Activated T-helper 1 cell treated with anti-CD3 and anti-CD28 coated beads, Interleukin-12 subunit alpha, Interleukin-12 subunit beta, Interleukin-2, Interleukin-4 antibody, amounts not matched to agents 30 ng/mL and 10 ng/mL and 1 ng/mL, durations not matched to agents 14 hours and 24 hours and 36 hours (primary cell): ENCODE measurements around the gene HNF4A. TPM values are rescaled to one million over a fixed set of nuclear protein-coding genes. Genes with fewer than 3 reads are reported as not detected.
"Not testable (repeated sequence)": the region's sequence is repeated elsewhere in the genome, so short reads cannot be mapped to it uniquely, and the experiment has no call there.

Source experiments
- DNase-seq: peaks from one replicate; pipeline ENCODE4 v3.0.0; 2021; ENCODE audit warnings: low spot score
- H3K27ac Mint-ChIP-seq: one replicate; pipeline ENCODE4 v1.8.0; 2021; ENCODE audit warnings: mild to moderate bottlenecking, mixed read lengths
- H3K27me3 Mint-ChIP-seq: one replicate; pipeline ENCODE4 v1.8.0; 2022; ENCODE audit warnings: mild to moderate bottlenecking, moderate library complexity, mixed read lengths; ENCODE audit not compliant: insufficient read depth
- H3K36me3 Mint-ChIP-seq: one replicate; pipeline ENCODE4 v1.8.0; 2021; ENCODE audit warnings: low read depth, mixed read lengths
- H3K4me1 Mint-ChIP-seq: one replicate; pipeline ENCODE4 v1.8.0; 2021; ENCODE audit warnings: low read depth, mixed read lengths
- H3K4me3 Mint-ChIP-seq: one replicate; pipeline ENCODE4 v1.8.0; 2021; ENCODE audit warnings: mild to moderate bottlenecking, moderate library complexity, mixed read lengths
- H3K9me3 Mint-ChIP-seq: one replicate; pipeline ENCODE4 v1.8.0; 2021; ENCODE audit warnings: mixed read lengths
- intact Hi-C: fragments of 100-400 bp; cut with micrococcal nuclease; formaldehyde crosslinking; loops from one replicate; pipeline ENCODE4 v1.15.1; 2024
- total RNA-seq: library from RNA; stranded (reverse); gene quantifications from 2 replicates; pipeline ENCODE4 v1.2.3, GENCODE V29; 2022

Gene HNF4A
- total RNA-seq, 1 donor from 2014 or later: not detected

GRCh38 chr20:44334306-44334705, 21.2 kb upstream of the HNF4A start:
- Mint-ChIP-seq H3K4me1 (no peaks in the 10 kb centered on the region), H3K27ac (no peak overlapping the region), H3K27me3 (no peaks in the 10 kb centered on the region), H3K36me3 (no peaks in the 10 kb centered on the region), H3K4me3 (no peak overlapping the region), H3K9me3 (no peaks in the 10 kb centered on the region)
- no peak for DNase-seq
- intact Hi-C loops: no loop called here

GRCh38 chr20:44334709-44335108, 20.8 kb upstream of the HNF4A start:
- no peaks in the 10 kb centered on the region for H3K9me3 Mint-ChIP-seq
- no peak overlapping the region for H3K4me3 Mint-ChIP-seq
- no peak for DNase-seq
- no peaks in the 10 kb centered on the region for H3K27me3 Mint-ChIP-seq
- no peak overlapping the region for H3K27ac Mint-ChIP-seq
- no peaks in the 10 kb centered on the region for H3K36me3 Mint-ChIP-seq
- intact Hi-C loops: no loop called here
- no peaks in the 10 kb centered on the region for H3K4me1 Mint-ChIP-seq

DNA sequence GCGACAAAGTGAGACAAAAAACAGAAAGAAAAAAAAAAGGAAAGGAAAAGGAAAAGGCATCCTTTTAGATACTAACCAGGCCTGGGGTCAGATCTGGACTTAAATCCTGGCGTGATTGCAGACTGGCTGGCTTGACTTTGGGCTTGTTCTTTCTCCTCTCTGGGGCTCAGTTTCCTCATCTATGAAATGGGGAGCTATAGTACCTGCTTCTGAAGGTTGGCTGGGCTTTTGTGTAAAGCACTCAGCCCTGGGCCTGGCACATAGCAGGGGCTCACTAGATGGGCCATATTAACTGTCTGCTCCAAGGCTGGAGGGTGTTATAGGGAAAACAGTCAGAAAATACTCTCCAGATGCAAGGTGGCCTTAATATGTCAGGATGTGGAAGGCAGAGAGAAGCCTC, 19.8 kb upstream of the HNF4A start:
- H3K36me3 Mint-ChIP-seq: no peaks in the 10 kb centered on the region
- intact Hi-C loops: no loop called here
- H3K4me1 Mint-ChIP-seq: no peaks in the 10 kb centered on the region
- DNase-seq: no peak
- no peaks in the 10 kb centered on the region for H3K9me3 Mint-ChIP-seq
- no peaks in the 10 kb centered on the region for H3K27me3 Mint-ChIP-seq
- H3K27ac Mint-ChIP-seq: no peak overlapping the region
- H3K4me3 Mint-ChIP-seq: no peak overlapping the region

DNA sequence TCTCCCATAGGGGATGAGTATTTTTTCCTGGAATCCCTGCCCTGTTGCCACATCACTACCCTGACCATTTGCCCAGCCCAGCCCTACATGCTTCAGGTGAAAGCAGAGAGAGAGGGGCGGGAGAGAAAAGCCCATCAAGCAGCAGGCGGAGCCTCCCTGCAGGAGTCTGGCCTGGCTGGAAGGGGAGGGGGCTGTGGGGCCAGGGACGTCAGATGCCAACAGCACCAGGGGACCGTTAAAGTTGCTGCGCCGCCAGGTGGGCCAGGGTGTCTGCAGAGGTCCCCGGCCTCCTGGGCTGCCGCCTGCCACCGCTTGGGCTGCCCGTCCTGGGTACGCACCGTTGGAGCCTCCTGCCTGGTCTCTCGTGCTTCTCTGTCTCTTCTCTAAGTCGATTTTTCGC, 19.4 kb upstream of the HNF4A start:
- H3K27ac Mint-ChIP-seq: no peak overlapping the region
- no peaks in the 10 kb centered on the region for H3K4me1 Mint-ChIP-seq
- intact Hi-C loops: no loop called here
- H3K4me3 Mint-ChIP-seq: no peak overlapping the region
- H3K36me3 Mint-ChIP-seq: no peaks in the 10 kb centered on the region
- H3K9me3 Mint-ChIP-seq: no peaks in the 10 kb centered on the region
- no peak for DNase-seq
- no peaks in the 10 kb centered on the region for H3K27me3 Mint-ChIP-seq

DNA sequence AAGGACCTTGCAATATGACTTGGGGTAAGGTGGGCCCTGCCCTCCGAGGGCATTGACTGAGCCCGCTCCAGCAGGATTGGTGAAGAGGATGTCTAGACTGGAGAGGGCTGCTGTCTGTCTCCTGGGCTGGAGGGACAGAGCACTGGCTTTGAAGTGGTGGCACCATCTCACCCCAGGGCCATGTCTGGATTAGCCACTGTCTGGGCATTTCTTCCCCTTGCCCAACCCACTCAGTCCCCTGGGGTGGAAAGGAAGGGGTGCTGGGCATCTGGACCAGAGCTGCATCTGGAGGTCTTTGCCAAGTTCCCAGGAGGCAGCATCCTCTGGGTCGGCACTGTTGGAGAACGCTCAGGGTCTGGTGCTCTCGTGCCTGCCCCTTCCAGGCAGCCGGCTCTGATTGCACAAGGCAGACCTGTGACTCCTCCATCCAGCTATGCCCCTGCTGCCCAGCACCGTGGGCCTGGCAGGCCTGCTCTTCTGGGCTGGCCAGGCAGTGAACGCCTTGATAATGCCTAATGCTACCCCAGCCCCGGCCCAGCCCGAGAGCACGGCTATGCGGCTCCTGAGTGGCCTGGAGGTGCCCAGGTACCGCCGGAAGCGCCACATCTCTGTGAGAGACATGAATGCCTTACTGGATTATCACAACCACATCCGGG, 18.6 kb upstream of the HNF4A start, which contains the start of gene R3HDML:
TSS of gene R3HDML (plus strand) at position 319 of the 656 bp plus-strand sequence. CDS start at position 434, 115 bp downstream.
- DNase-seq: no peak
- Mint-ChIP-seq H3K4me3 (no peak within 1 kb of the TSS), H3K4me1 (no peaks in the 10 kb centered on the region), H3K9me3 (no peaks in the 10 kb centered on the region), H3K27me3 (no peaks in the 10 kb centered on the region), H3K36me3 (no peaks in the 10 kb centered on the region), H3K27ac (no peak within 1 kb of the TSS)
- intact Hi-C loops: no loop called here

DNA sequence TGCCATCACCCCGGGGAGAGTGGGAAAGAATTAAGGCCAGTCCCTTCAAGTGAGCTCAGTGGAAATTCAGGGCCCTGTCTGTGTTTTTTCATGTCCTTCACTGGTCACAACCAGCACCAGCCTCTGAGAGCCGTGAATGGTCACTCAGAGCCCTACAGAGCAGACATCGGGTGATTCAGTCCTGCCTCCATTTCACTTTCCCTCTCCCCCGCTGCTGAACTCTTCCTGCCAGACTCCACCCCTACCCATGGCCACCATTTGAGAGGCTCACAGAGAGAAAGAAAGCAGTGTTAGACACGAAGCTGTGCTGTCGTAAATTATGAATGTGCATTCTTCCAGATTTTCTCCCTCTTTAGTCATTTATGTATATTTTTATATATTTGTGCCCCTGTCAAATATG, 13.3 kb upstream of the HNF4A start:
- peaks cover 2% of the 10 kb centered on the region for H3K27me3 Mint-ChIP-seq
- no peaks in the 10 kb centered on the region for H3K9me3 Mint-ChIP-seq
- no peak for DNase-seq
- H3K4me3 Mint-ChIP-seq: no peak overlapping the region
- H3K4me1 Mint-ChIP-seq: no peaks in the 10 kb centered on the region
- H3K36me3 Mint-ChIP-seq: no peaks in the 10 kb centered on the region
- no peak overlapping the region for H3K27ac Mint-ChIP-seq
- intact Hi-C loops: no loop called here

GRCh38 chr20:44343162-44343675, 12.3 kb upstream of the HNF4A start:
- intact Hi-C loops: no loop called here
- H3K9me3 Mint-ChIP-seq: no peaks in the 10 kb centered on the region
- peaks cover 2% of the 10 kb centered on the region for H3K27me3 Mint-ChIP-seq
- no peak for DNase-seq
- H3K4me3 Mint-ChIP-seq: no peak overlapping the region
- no peaks in the 10 kb centered on the region for H3K36me3 Mint-ChIP-seq
- H3K4me1 Mint-ChIP-seq: no peaks in the 10 kb centered on the region
- no peak overlapping the region for H3K27ac Mint-ChIP-seq

DNA sequence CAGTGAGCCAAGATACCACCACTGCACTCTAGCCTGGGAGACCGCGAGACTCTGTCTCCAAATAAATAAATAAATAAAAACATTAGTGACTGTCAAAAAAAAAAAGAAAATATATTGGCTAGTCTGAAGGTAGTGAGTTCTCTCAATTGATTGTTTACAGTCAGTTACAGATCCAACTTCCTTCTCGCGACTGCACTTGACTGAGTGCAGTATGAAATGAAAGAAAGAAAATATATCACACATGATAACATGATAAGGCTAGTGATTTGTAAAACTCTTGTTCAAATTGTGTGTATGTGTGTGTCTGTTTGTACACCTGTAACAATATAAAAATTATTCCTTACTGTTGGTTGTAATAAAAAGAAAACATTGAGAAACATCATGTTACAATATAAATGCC, 10.8 kb upstream of the HNF4A start:
- H3K4me3 Mint-ChIP-seq: no peak overlapping the region
- no peaks in the 10 kb centered on the region for H3K9me3 Mint-ChIP-seq
- H3K36me3 Mint-ChIP-seq: no peaks in the 10 kb centered on the region
- H3K4me1 Mint-ChIP-seq: no peaks in the 10 kb centered on the region
- intact Hi-C loops: no loop called here
- H3K27me3 Mint-ChIP-seq: peaks cover 2% of the 10 kb centered on the region
- H3K27ac Mint-ChIP-seq: no peak overlapping the region
- no peak for DNase-seq

- intact Hi-C loops: no loop called here
- H3K36me3 Mint-ChIP-seq: no peaks in the 10 kb centered on the region
- H3K4me1 Mint-ChIP-seq: no peaks in the 10 kb centered on the region
- H3K9me3 Mint-ChIP-seq: no peaks in the 10 kb centered on the region
- H3K27ac Mint-ChIP-seq: no peak overlapping the region
- DNase-seq: no peak
- peaks cover 5% of the 10 kb centered on the region for H3K27me3 Mint-ChIP-seq
- H3K4me3 Mint-ChIP-seq: no peak overlapping the region
These were observed 10.4 kb upstream of the HNF4A start for GRCh38 chr20:44345147-44345546.

- DNase-seq, H3K27ac Mint-ChIP-seq, intact Hi-C loops, H3K9me3 Mint-ChIP-seq, H3K27me3 Mint-ChIP-seq, H3K36me3 Mint-ChIP-seq, H3K4me1 Mint-ChIP-seq, H3K4me3 Mint-ChIP-seq: not testable (repeated sequence)
These were observed 9.6 kb upstream of the HNF4A start for GRCh38 chr20:44345941-44346340.

- H3K4me3 Mint-ChIP-seq: no peak overlapping the region
- intact Hi-C loops: no loop called here
These were observed 7.3 kb upstream of the HNF4A start for GRCh38 chr20:44348168-44348659.

DNA sequence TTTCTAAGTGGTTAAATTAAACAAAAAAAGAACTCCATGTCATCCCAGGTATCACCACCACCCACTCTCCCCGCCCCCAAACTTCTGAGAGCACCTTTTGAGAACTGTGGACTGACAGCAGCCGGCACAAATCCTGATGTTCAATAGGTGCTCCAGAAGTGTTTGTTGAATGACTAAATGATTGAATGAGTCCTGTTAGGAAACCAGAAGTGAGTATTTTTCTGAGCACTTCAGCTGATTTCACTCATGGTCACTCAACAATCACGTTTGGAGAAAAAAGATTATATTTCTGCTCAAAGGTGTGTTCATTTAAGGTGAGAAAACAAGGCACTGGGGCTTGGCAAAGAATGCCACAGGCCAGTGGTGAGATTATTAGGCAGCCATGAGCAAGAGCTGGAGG, 6.2 kb upstream of the HNF4A start:
- intact Hi-C loops: no loop called here
- H3K4me1 Mint-ChIP-seq: no peaks in the 10 kb centered on the region

More at GRCh38 chr20:44348168-44348659, 7.3 kb upstream of the HNF4A start:
- Mint-ChIP-seq H3K36me3 (no peaks in the 10 kb centered on the region), H3K9me3 (no peaks in the 10 kb centered on the region), H3K27me3 (peaks cover 7% of the 10 kb centered on the region), H3K4me1 (no peaks in the 10 kb centered on the region), H3K27ac (no peak overlapping the region)
- no peak for DNase-seq

DNA sequence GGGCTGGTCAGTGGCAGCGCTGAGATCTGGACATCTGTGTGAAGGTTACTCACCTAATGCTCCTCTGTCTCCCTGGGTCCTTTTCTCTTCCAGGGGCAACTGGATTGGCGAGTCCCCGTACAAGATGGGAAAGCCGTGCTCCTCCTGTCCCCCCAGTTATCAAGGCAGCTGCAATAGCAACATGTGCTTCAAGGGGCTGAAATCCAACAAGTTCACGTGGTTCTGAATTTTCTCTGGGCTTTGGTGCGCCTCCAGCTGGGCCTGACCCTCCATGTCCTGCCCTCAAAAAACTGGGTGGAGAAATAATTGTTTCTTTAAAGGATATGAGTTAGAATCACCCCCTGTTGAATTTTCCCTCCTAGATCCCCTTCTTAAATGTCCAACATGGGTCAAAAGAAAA, 4.9 kb upstream of the HNF4A start:
- intact Hi-C loops: no loop called here
- Mint-ChIP-seq H3K27ac (no peak overlapping the region), H3K36me3 (no peaks in the 10 kb centered on the region), H3K27me3 (peaks cover 7% of the 10 kb centered on the region), H3K4me1 (no peaks in the 10 kb centered on the region), H3K4me3 (no peak overlapping the region), H3K9me3 (no peaks in the 10 kb centered on the region)
- no peak for DNase-seq

More for the DNA sequence above, 6.2 kb upstream of the HNF4A start:
- DNase-seq: no peak
- Mint-ChIP-seq H3K36me3 (no peaks in the 10 kb centered on the region), H3K9me3 (no peaks in the 10 kb centered on the region), H3K4me3 (no peak overlapping the region), H3K27ac (no peak overlapping the region), H3K27me3 (peaks cover 7% of the 10 kb centered on the region)
